ENCODE results near the gene PHYH. TPM values are rescaled to one million over a fixed set of nuclear protein-coding genes. Genes with fewer than 3 reads are reported as not detected.
"Not testable (repeated sequence)": the region's sequence is repeated elsewhere in the genome, so short reads cannot be mapped to it uniquely, and the experiment has no call there.

Gene PHYH
- total RNA-seq, 2 donors from 2014 or later, result 10.9 to 14.6 TPM

DNA sequence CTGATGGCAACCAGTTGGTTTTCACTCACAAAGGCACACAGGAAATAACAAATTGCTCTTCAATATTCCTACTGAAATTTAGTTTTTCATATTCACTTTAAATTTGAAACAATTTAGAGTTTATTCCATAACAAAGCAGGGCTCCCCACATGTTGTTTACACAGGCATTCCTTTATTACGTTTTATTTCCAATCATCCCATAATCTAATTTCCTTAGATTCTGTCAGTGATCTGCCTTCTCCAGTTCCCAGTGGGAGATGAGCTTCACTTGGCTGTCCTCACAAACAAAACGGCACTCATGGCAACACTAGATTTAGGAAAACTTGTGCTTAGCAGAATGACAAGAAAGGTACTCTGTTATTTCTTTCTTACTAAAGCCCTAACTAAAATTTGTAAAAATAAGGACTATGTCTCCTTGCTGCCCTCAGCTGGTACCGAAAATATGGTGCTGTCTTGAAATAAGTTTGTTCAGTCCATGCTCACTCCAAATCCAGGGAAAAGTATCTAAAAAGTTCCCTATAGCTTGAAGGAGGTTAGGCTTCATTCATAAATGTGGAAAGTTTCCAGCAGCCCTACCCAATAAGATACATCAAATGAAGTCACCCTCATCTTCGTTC, 23.0 kb downstream of the PHYH start:
- no peak overlapping the region for H3K27ac Mint-ChIP-seq
- H3K36me3 Mint-ChIP-seq (ENCODE audit: low read depth), result no peaks in the 10 kb centered on the region
- DNase-seq (no peak), ATAC-seq (no peak)
- no peaks in the 10 kb centered on the region for H3K4me1 Mint-ChIP-seq
- H3K9me3 ChIP-seq (ENCODE audit: control insufficient read depth, low read length, poor library complexity, severe bottlenecking), result no peaks in the 10 kb centered on the region
- no peaks in the 10 kb centered on the region for H3K27me3 Mint-ChIP-seq
- H3K4me3 Mint-ChIP-seq, result no peak overlapping the region

DNA sequence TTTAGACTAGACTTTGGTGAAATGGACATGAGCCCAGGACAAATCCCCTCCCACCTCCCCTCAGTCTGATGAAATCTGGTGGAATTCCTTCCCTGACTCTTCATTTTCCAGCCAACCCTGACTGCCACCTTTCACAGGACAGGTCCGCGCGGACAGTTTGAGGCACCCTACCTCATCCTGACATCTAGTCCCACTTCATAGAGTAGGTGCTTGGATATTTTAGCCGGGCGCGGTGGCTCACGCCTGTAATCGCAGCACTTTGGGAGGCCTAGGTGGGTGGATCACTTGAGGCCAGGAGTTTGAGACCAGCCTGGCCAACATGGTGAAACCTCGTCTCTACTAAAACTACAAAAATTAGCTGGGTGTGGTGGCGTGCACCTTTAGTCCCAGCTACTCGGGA, 23.7 kb downstream of the PHYH start:
- H3K4me1 Mint-ChIP-seq, result not testable (repeated sequence)

GRCh38 chr10:13272164-13272571, 27.7 kb downstream of the PHYH start:
- no peaks in the 10 kb centered on the region for H3K9me3 ChIP-seq (ENCODE audit: control insufficient read depth, low read length, poor library complexity, severe bottlenecking)
- Mint-ChIP-seq H3K27ac (no peak overlapping the region), H3K27me3 (no peaks in the 10 kb centered on the region), H3K4me1 (peaks cover 5% of the 10 kb centered on the region), H3K4me3 (no peak overlapping the region), H3K36me3 (ENCODE audit: low read depth) (no peaks in the 10 kb centered on the region)
- no peak for DNase-seq
- no peak for ATAC-seq

More for the DNA sequence above, 23.7 kb downstream of the PHYH start:
- not testable (repeated sequence) for DNase-seq; H3K27me3 Mint-ChIP-seq; ATAC-seq; H3K27ac Mint-ChIP-seq; H3K4me3 Mint-ChIP-seq; H3K36me3 Mint-ChIP-seq (ENCODE audit: low read depth); H3K9me3 ChIP-seq (ENCODE audit: control insufficient read depth, low read length, poor library complexity, severe bottlenecking)

DNA sequence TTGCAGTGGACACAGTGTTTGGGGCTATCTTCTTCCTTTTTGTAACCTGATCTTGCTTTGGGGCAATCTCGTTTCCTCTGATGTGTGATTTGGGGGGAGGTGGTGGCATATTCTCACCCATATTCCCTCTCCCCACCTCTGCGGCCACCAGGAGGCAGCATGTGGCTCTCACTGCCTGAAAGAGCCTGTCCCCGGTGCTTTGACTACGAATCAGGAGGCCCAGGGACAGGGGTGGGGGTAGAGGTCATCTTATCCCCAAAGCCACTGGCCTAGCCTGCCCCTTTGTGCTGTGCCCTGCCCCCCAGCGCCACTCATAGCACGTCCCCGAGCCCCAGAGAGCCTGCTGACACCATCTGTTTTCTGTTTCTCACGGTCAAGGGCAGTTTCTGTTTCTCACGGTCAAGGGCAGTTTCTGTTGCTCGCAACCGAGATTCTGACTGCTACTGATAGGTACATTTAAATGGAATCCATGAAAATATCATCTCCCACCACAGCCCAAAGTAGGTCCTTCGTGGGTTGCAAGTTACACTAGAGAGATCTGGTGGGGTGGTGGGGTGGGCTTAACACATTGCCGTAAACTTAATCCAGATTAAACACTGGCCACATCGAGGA, 28.2 kb downstream of the PHYH start:
- peak; percentile 28 to 40 (median 37) for DNase-seq
- H3K27ac Mint-ChIP-seq, result no peak overlapping the region
- no peak overlapping the region for H3K4me3 Mint-ChIP-seq
- H3K4me1 Mint-ChIP-seq, result peaks cover 5% of the 10 kb centered on the region
- H3K27me3 Mint-ChIP-seq, result no peaks in the 10 kb centered on the region
- ATAC-seq, result peak; percentile 77
- no peaks in the 10 kb centered on the region for H3K36me3 Mint-ChIP-seq (ENCODE audit: low read depth)
- no peaks in the 10 kb centered on the region for H3K9me3 ChIP-seq (ENCODE audit: control insufficient read depth, low read length, poor library complexity, severe bottlenecking)

- no peaks in the 10 kb centered on the region for H3K9me3 ChIP-seq (ENCODE audit: control insufficient read depth, low read length, poor library complexity, severe bottlenecking)
- Mint-ChIP-seq H3K27me3 (no peaks in the 10 kb centered on the region), H3K27ac (no peak overlapping the region), H3K4me3 (no peak overlapping the region), H3K36me3 (ENCODE audit: low read depth) (no peaks in the 10 kb centered on the region), H3K4me1 (peaks cover 5% of the 10 kb centered on the region)
- ATAC-seq (no peak), DNase-seq (no peak)
These were observed 28.9 kb downstream of the PHYH start for GRCh38 chr10:13270877-13271551.

DNA sequence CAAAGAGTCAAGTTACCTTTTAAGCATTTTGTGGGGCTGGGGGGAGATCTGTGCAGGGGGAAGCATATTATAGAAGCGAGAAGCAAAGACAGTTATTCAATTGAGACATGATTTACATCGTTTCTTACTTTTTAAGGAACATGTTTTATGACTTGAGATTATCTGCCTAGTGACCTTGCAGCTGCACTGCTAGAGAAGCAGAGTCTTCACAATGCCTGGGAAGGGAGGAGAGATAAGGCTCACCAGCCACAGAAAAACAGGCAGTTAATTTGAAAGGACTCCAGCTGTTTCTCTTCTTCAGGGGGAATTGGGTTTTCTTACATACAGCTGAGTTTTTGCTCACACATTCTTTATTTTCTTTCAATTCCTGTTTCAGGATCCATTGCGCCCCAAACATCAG, 31.0 kb downstream of the PHYH start:
- no peaks in the 10 kb centered on the region for H3K36me3 Mint-ChIP-seq (ENCODE audit: low read depth)
- H3K4me3 Mint-ChIP-seq, result no peak overlapping the region
- H3K9me3 ChIP-seq (ENCODE audit: control insufficient read depth, low read length, poor library complexity, severe bottlenecking), result no peaks in the 10 kb centered on the region
- ATAC-seq (no peak), DNase-seq (no peak)
- no peak overlapping the region for H3K27ac Mint-ChIP-seq
- H3K4me1 Mint-ChIP-seq, result peaks cover 5% of the 10 kb centered on the region
- H3K27me3 Mint-ChIP-seq, result peaks cover 15% of the 10 kb centered on the region

- Mint-ChIP-seq H3K27me3 (peaks cover 20% of the 10 kb centered on the region), H3K4me3 (no peak overlapping the region), H3K27ac (no peak overlapping the region), H3K36me3 (ENCODE audit: low read depth) (peaks cover under 1% of the 10 kb centered on the region), H3K4me1 (peaks cover 5% of the 10 kb centered on the region)
- ATAC-seq (no peak), DNase-seq (no peak)
- H3K9me3 ChIP-seq (ENCODE audit: control insufficient read depth, low read length, poor library complexity, severe bottlenecking), result no peaks in the 10 kb centered on the region
These were observed 31.6 kb downstream of the PHYH start for GRCh38 chr10:13268310-13268709.

DNA sequence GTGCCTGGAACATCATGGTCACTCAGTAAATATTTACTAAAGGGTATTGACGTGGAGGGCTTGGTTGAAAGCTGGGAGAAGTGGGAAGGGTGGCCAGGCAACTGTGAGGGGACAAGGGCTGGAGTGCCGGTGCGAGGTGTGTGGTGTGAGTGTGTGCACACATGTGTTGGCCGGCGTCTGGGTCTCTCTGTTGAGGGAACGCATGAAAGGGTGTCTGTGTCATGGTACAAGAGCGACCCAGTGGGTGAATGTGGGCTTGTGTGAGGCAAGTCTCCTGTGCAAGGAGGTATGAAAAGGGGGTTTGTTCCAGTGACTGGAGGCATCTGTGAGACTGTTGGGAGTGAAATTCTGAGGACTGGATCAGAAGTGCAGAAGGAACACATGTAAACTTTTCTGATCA, 36.3 kb downstream of the PHYH start:
- DNase-seq (no peak), ATAC-seq (no peak)
- H3K27me3 Mint-ChIP-seq, result peaks cover 22% of the 10 kb centered on the region
- no peaks in the 10 kb centered on the region for H3K9me3 ChIP-seq (ENCODE audit: control insufficient read depth, low read length, poor library complexity, severe bottlenecking)
- H3K36me3 Mint-ChIP-seq (ENCODE audit: low read depth), result peaks cover 2% of the 10 kb centered on the region
- no peaks in the 10 kb centered on the region for H3K4me1 Mint-ChIP-seq
- no peak overlapping the region for H3K27ac Mint-ChIP-seq
- H3K4me3 Mint-ChIP-seq, result no peak overlapping the region

- H3K4me1 Mint-ChIP-seq, result peaks cover 2% of the 10 kb centered on the region
- ATAC-seq (no peak), DNase-seq (no peak)
- no peak overlapping the region for H3K4me3 Mint-ChIP-seq
- H3K36me3 Mint-ChIP-seq (ENCODE audit: low read depth), result peaks cover 7% of the 10 kb centered on the region
- H3K9me3 ChIP-seq (ENCODE audit: control insufficient read depth, low read length, poor library complexity, severe bottlenecking), result no peaks in the 10 kb centered on the region
- peaks cover 31% of the 10 kb centered on the region for H3K27me3 Mint-ChIP-seq
- H3K27ac Mint-ChIP-seq, result no peak overlapping the region
These were observed 37.4 kb downstream of the PHYH start for GRCh38 chr10:13262433-13262832.

DNA sequence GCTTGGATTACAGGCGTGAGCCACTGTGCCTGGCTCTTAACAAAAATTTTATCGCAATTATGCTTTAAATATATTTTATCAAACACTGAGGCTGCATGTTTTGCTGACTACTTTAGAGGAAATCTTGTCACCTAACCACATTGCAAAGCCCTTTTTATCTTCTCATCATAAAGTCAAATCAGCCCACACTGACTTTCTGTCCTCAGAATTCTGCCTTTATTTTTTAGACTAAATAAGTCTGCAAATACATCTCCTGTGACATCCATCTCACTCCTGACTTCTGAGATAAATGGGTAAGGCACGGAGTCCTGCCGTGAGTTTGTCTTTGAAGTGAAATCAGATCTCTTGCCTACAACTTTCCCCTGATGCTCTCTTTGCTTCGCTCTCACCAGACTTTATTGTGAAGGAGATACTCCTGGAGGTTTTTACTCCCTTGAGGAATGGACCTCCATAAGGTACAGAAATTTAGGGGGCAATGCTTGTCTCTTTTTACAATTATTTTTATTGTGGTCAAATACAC, 42.2 kb downstream of the PHYH start:
- H3K9me3 ChIP-seq (ENCODE audit: control insufficient read depth, low read length, poor library complexity, severe bottlenecking), result no peaks in the 10 kb centered on the region
- Mint-ChIP-seq H3K27me3 (peaks cover 19% of the 10 kb centered on the region), H3K4me3 (no peak overlapping the region), H3K36me3 (ENCODE audit: low read depth) (peaks cover 4% of the 10 kb centered on the region), H3K27ac (no peak overlapping the region), H3K4me1 (peaks cover 2% of the 10 kb centered on the region)
- DNase-seq (no peak), ATAC-seq (no peak)

DNA sequence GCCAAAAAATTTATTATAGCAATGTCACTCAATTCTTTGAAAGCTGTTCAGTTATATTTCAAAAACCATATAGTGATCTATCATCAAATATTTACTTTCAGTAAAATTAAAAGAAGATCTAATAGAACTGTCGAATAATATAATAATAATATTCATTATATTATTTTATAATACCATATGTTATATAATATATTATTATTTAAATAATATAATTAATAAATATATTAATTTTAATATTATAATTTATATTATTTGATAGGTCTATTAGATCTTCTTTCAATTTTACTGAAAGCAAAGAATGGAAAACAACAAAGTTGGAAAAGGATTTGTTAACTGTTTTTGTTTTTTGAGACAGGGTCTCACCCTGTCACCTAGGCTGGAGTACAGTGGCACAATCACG, 43.2 kb downstream of the PHYH start:
- Mint-ChIP-seq H3K27ac (no peak overlapping the region), H3K4me1 (peaks cover 2% of the 10 kb centered on the region), H3K4me3 (no peak overlapping the region), H3K27me3 (peaks cover 19% of the 10 kb centered on the region), H3K36me3 (ENCODE audit: low read depth) (peaks cover 4% of the 10 kb centered on the region)
- no peak for ATAC-seq
- no peak for DNase-seq
- H3K9me3 ChIP-seq (ENCODE audit: control insufficient read depth, low read length, poor library complexity, severe bottlenecking), result no peaks in the 10 kb centered on the region

DNA sequence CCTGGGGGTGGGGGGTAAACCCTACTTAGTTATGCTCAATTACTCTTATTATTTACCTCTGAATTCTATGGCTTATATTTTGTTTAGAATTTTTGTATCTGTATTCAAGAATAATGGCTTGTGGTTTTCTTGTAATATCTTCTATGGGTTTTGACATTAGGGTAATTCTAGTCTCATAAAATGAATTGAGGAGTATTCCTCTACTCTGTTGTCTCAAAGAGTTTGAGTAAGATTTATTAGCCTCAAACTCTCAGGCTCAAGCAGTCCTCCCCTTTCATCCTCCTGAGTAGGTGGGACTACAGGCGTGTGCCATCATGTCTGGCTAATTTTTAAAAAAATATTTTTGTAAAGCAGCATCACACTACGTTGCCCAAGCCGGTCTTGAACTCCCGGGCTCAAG, 46.1 kb downstream of the PHYH start:
- H3K27ac Mint-ChIP-seq, result no peak overlapping the region
- ATAC-seq, result no peak
- no peaks in the 10 kb centered on the region for H3K9me3 ChIP-seq (ENCODE audit: control insufficient read depth, low read length, poor library complexity, severe bottlenecking)
- H3K27me3 Mint-ChIP-seq, result peaks cover 19% of the 10 kb centered on the region
- DNase-seq, result no peak
- no peak overlapping the region for H3K4me3 Mint-ChIP-seq
- H3K4me1 Mint-ChIP-seq, result peaks cover 2% of the 10 kb centered on the region
- peaks cover 4% of the 10 kb centered on the region for H3K36me3 Mint-ChIP-seq (ENCODE audit: low read depth)

GRCh38 chr10:13247784-13248183, 52.1 kb downstream of the PHYH start:
- H3K27me3 Mint-ChIP-seq, result peaks cover 8% of the 10 kb centered on the region
- H3K9me3 ChIP-seq (ENCODE audit: control insufficient read depth, low read length, poor library complexity, severe bottlenecking), result no peaks in the 10 kb centered on the region
- no peaks in the 10 kb centered on the region for H3K36me3 Mint-ChIP-seq (ENCODE audit: low read depth)
- no peak overlapping the region for H3K4me3 Mint-ChIP-seq
- DNase-seq, result no peak
- H3K4me1 Mint-ChIP-seq, result no peaks in the 10 kb centered on the region
- ATAC-seq, result no peak
- no peak overlapping the region for H3K27ac Mint-ChIP-seq

All from T-helper 17 cell (primary cell).